Neural cell (in vitro differentiated cells): Measurements from ENCODE around the gene USP37. TPM values are rescaled to one million over a fixed set of nuclear protein-coding genes. Genes with fewer than 3 reads are reported as not detected.

Experiments
- H2AFZ ChIP-seq: fragments of 200-600, 300-800 bp; sonication (generic), shearing (Covaris generic); 2 replicates; pipeline ENCODE4 v1.6.0; 2014; ENCODE audit warnings: low read depth, mild to moderate bottlenecking, antibody characterized with exemption, low read length, moderate library complexity
- H3F3A ChIP-seq: fragments of 200-600 bp; shearing (Covaris generic); 2 replicates; pipeline ENCODE4 v1.6.1; 2016; ENCODE audit warnings: mild to moderate bottlenecking, moderate library complexity, mixed read lengths, antibody characterized with exemption, low read length; ENCODE audit not compliant: insufficient read depth, poor library complexity, severe bottlenecking
- H3K27ac ChIP-seq: fragments of 200-600, 300-800 bp; sonication (generic), shearing (Covaris generic); 2 replicates; pipeline ENCODE4 v1.5.1; 2014; ENCODE audit warnings: mild to moderate bottlenecking, low read length, moderate library complexity
- H3K27me3 ChIP-seq: fragments of 300-800, 200-600 bp; sonication (generic), shearing (Covaris generic); 2 replicates; pipeline ENCODE4 v1.6.0; 2014; ENCODE audit warnings: mild to moderate bottlenecking, low read depth, low read length, moderate library complexity; ENCODE audit not compliant: insufficient read depth
- H3K36me3 ChIP-seq: fragments of 300-800, 200-600 bp; sonication (generic), shearing (Covaris generic); 2 replicates; pipeline ENCODE4 v1.5.1; 2014; ENCODE audit warnings: mild to moderate bottlenecking, antibody characterized with exemption, low read length, moderate library complexity; ENCODE audit not compliant: insufficient read depth
- H3K4me2 ChIP-seq: fragments of 300-800, 200-600 bp; sonication (generic), shearing (Covaris generic); 2 replicates; pipeline ENCODE4 v1.6.0; 2014; ENCODE audit warnings: mild to moderate bottlenecking, low read length
- H3K4me3 ChIP-seq: fragments of 300-800, 200-600 bp; sonication (generic), shearing (Covaris generic); 2 replicates; pipeline ENCODE4 v1.5.1; 2014; ENCODE audit warnings: mild to moderate bottlenecking, low read length, moderate library complexity
- H3K79me2 ChIP-seq: fragments of 200-600 bp; shearing (Covaris generic); replicated peaks from 2 replicates; pipeline ENCODE4 v1.6.0; 2014; ENCODE audit warnings: mild to moderate bottlenecking, low read length, moderate library complexity; ENCODE audit not compliant: insufficient read depth
- H3K9ac ChIP-seq: fragments of 300-800, 200-600 bp; sonication (generic), shearing (Covaris generic); 2 replicates; pipeline ENCODE4 v1.6.1; 2016; ENCODE audit warnings: mild to moderate bottlenecking, low read length, mixed read lengths
- H3K9me2 ChIP-seq: fragments of 200-600 bp; shearing (Covaris generic); 2 replicates; pipeline ENCODE4 v1.6.1; 2016; ENCODE audit warnings: mild to moderate bottlenecking, low read length, mixed read lengths; ENCODE audit not compliant: insufficient read depth
- H3K9me3 ChIP-seq: fragments of 200-600, 300-800 bp; sonication (generic), shearing (Covaris generic); 2 replicates; pipeline ENCODE4 v1.6.1; 2016; ENCODE audit warnings: mild to moderate bottlenecking, mixed run types, low read length, moderate library complexity, mixed read lengths
- H4K20me1 ChIP-seq: fragments of 200-600 bp; shearing (Covaris generic); 2 replicates; pipeline ENCODE4 v1.6.1; 2016; ENCODE audit warnings: mild to moderate bottlenecking, mixed run types; ENCODE audit not compliant: insufficient read depth
- EP300 ChIP-seq: fragments of 450-650 bp; conservative IDR thresholded peaks from 2 replicates; pipeline ENCODE4 v1.6.1; 2014; ENCODE audit warnings: antibody characterized with exemption, mild to moderate bottlenecking, moderate library complexity; ENCODE audit not compliant: poor library complexity, severe bottlenecking
- EZH2 ChIP-seq: fragments of 200-600, 300-800 bp; shearing (Covaris generic), sonication (generic); IDR thresholded peaks from 2 replicates; pipeline ENCODE4 v1.6.1; 2014; ENCODE audit warnings: antibody characterized with exemption, low read length, borderline replicate concordance, mild to moderate bottlenecking; ENCODE audit not compliant: insufficient read depth, poor library complexity, severe bottlenecking
- MXI1 ChIP-seq: fragments of 450-650 bp; conservative IDR thresholded peaks from 2 replicates; pipeline ENCODE4 v1.6.1; 2014; ENCODE audit warnings: antibody characterized with exemption, mild to moderate bottlenecking; ENCODE audit not compliant: poor library complexity, severe bottlenecking
- POLR2AphosphoS5 ChIP-seq: IDR thresholded peaks from 2 replicates; pipeline ENCODE4 v1.6.1; 2012
- RAD21 ChIP-seq: fragments of 450-650 bp; conservative IDR thresholded peaks from 2 replicates; pipeline ENCODE4 v1.6.1; 2014; ENCODE audit warnings: antibody characterized with exemption, mild to moderate bottlenecking, moderate library complexity
- SMC3 ChIP-seq: fragments of 450-650 bp; conservative IDR thresholded peaks from 2 replicates; pipeline ENCODE4 v1.6.1; 2014; ENCODE audit warnings: antibody characterized with exemption, mild to moderate bottlenecking, moderate library complexity; ENCODE audit not compliant: poor library complexity
- TAF1 ChIP-seq: IDR thresholded peaks from 2 replicates; pipeline ENCODE4 v1.6.1; 2012; ENCODE audit warnings: low read depth
- polyA plus RNA-seq: library from polyadenylated mRNA; depleted of rRNA; stranded (reverse); fragments of >200 nt; gene quantifications from 2 replicates; pipeline ENCODE4 v1.2.3, GENCODE V29; 2014
- TF ChIP-seq, protein P1 (sequence below): IDR thresholded peaks from 2 replicates; pipeline ENCODE4 v1.6.1; 2012; ENCODE audit warnings: borderline replicate concordance
- TF ChIP-seq, protein P2 (sequence below): fragments of 450-650 bp; IDR thresholded peaks from 2 replicates; pipeline ENCODE4 v1.5.1; 2014; ENCODE audit warnings: antibody characterized with exemption, mild to moderate bottlenecking, moderate library complexity; ENCODE audit not compliant: poor library complexity, severe bottlenecking

USP37 gene
- polyA plus RNA-seq, 1 donor from 2014 or later, result 16.5 TPM

DNA sequence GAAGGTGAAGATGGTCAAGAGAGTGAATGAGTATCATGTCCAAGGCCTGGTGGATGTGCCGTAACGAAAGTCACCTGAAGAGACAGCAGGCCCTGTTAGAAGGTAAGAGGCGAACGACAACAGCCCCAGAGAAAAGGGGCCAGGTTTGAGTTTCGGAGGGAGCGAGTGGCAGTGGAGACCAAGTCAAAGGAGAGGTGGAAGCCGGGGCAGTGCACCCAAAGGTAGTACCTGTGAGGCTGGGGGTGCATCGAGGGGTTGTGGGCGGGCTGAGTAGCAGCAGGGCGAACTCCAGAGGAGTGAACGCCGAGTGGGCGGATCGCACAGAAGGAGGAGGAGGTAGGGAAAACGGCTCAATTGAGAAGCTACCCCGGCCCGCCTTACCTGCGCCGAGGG is 358 bp downstream of the USP37 start:
- no peaks in the 10 kb centered on the region for H3F3A ChIP-seq
- no peaks in the 10 kb centered on the region for H3K36me3 ChIP-seq
- H3K27ac ChIP-seq, result peak overlapping the region; percentile 89
- H3K4me3 ChIP-seq, result peak overlapping the region; percentile 67
- TF ChIP-seq, protein P1, sequence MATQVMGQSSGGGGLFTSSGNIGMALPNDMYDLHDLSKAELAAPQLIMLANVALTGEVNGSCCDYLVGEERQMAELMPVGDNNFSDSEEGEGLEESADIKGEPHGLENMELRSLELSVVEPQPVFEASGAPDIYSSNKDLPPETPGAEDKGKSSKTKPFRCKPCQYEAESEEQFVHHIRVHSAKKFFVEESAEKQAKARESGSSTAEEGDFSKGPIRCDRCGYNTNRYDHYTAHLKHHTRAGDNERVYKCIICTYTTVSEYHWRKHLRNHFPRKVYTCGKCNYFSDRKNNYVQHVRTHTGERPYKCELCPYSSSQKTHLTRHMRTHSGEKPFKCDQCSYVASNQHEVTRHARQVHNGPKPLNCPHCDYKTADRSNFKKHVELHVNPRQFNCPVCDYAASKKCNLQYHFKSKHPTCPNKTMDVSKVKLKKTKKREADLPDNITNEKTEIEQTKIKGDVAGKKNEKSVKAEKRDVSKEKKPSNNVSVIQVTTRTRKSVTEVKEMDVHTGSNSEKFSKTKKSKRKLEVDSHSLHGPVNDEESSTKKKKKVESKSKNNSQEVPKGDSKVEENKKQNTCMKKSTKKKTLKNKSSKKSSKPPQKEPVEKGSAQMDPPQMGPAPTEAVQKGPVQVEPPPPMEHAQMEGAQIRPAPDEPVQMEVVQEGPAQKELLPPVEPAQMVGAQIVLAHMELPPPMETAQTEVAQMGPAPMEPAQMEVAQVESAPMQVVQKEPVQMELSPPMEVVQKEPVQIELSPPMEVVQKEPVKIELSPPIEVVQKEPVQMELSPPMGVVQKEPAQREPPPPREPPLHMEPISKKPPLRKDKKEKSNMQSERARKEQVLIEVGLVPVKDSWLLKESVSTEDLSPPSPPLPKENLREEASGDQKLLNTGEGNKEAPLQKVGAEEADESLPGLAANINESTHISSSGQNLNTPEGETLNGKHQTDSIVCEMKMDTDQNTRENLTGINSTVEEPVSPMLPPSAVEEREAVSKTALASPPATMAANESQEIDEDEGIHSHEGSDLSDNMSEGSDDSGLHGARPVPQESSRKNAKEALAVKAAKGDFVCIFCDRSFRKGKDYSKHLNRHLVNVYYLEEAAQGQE, result no peak
- TF ChIP-seq RAD21 (no peak), POLR2AphosphoS5 (no peak), EZH2 (no peak), TAF1 (no peak), MXI1 (no peak), EP300 (no peak), SMC3 (no peak)
- TF ChIP-seq, protein P2, sequence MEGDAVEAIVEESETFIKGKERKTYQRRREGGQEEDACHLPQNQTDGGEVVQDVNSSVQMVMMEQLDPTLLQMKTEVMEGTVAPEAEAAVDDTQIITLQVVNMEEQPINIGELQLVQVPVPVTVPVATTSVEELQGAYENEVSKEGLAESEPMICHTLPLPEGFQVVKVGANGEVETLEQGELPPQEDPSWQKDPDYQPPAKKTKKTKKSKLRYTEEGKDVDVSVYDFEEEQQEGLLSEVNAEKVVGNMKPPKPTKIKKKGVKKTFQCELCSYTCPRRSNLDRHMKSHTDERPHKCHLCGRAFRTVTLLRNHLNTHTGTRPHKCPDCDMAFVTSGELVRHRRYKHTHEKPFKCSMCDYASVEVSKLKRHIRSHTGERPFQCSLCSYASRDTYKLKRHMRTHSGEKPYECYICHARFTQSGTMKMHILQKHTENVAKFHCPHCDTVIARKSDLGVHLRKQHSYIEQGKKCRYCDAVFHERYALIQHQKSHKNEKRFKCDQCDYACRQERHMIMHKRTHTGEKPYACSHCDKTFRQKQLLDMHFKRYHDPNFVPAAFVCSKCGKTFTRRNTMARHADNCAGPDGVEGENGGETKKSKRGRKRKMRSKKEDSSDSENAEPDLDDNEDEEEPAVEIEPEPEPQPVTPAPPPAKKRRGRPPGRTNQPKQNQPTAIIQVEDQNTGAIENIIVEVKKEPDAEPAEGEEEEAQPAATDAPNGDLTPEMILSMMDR, result no peak
- no peaks in the 10 kb centered on the region for H4K20me1 ChIP-seq
- peaks cover 83% of the 10 kb centered on the region for H3K79me2 ChIP-seq
- no peaks in the 10 kb centered on the region for H3K27me3 ChIP-seq
- H3K9me2 ChIP-seq, result no peaks in the 10 kb centered on the region
- peak overlapping the region; percentile 93 for H3K4me2 ChIP-seq
- peak overlapping the region; percentile 88 for H2AFZ ChIP-seq
- H3K9ac ChIP-seq, result peak overlapping the region; percentile 83
- H3K9me3 ChIP-seq, result no peaks in the 10 kb centered on the region

DNA sequence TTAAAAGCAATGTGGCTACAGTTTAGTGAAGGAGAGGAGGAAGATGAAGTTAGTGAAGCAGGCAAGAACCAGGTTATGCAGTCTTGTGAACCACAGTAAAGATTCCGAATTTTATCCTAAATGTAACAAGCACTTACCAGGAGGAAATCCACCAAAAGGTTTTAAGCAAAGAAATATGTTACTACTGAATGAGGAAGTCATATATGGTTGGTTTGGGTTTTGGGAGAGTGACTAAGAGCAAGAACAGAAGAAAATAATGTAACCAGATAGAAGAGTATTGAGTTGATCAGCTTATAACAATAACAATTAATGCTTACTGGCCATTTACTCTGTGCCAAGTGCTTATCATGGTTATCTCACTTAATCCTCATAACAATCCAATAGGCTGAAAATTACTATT is 1.9 kb downstream of the USP37 start:
- Histone ChIP-seq H3K27ac (no peak overlapping the region), H3K36me3 (no peaks in the 10 kb centered on the region), H3K9ac (no peak overlapping the region), H4K20me1 (no peaks in the 10 kb centered on the region), H3K9me2 (no peaks in the 10 kb centered on the region), H2AFZ (no peak overlapping the region), H3K79me2 (peaks cover 68% of the 10 kb centered on the region), H3K4me2 (peak overlapping the region; percentile 10), H3K4me3 (peak overlapping the region; percentile 67), H3K27me3 (no peaks in the 10 kb centered on the region), H3F3A (no peaks in the 10 kb centered on the region), H3K9me3 (no peaks in the 10 kb centered on the region)
- no peak for TF ChIP-seq RAD21
- no peak for TF ChIP-seq EZH2
- no peak for TF ChIP-seq MXI1
- TF ChIP-seq, protein P2, result no peak
- TF ChIP-seq, protein P1, result no peak
